H1 (cell line): ENCODE measurements around the gene MYH16. TPM values are rescaled to one million over a fixed set of nuclear protein-coding genes. Genes with fewer than 3 reads are reported as not detected.

Experiments
- CTCF ChIA-PET: fragments of 300-600 bp; sonication (Branson Sonifier 250); formaldehyde crosslinking; loops from one replicate; lab custom pipeline; 2021; ENCODE audit not compliant: partially characterized antibody; lab: Charles Lee
- POLR2A ChIA-PET: fragments of 300-600 bp; sonication (Branson Sonifier 250); formaldehyde crosslinking; loops from one replicate; lab custom pipeline; 2021; ENCODE audit warnings: inconsistent platforms; ENCODE audit not compliant: partially characterized antibody; lab: Charles Lee
- DNase-seq, 2 experiments: peaks; one replicate each; pipeline versions ENCODE4 v3.0.0 to v3.0.0-alpha.2; 2010 to 2022; ENCODE audit warnings: low spot score in 2 of 2, low read depth in 1 of 2, mixed read lengths in 1 of 2
- FAIRE-seq: peaks from 2 replicates; lab custom pipeline; 2011; peaks lifted over from hg19 to GRCh38; lab: Jason Lieb, UNC
- H2AFZ ChIP-seq: 2 replicates; pipeline ENCODE4 v1.8.1; 2012; ENCODE audit warnings: low read length, inconsistent platforms
- H2AK5ac ChIP-seq: 2 replicates; pipeline ENCODE4 v1.6.1; 2013; ENCODE audit warnings: low read depth, low read length
- H2BK120ac ChIP-seq: replicated peaks from 2 replicates; pipeline ENCODE3; 2013; ENCODE audit warnings: low read depth, low read length, inconsistent platforms
- H2BK12ac ChIP-seq: 2 replicates; pipeline ENCODE4 v1.6.1; 2013; ENCODE audit warnings: low read depth, low read length
- H2BK15ac ChIP-seq: 2 replicates; pipeline ENCODE4 v1.6.1; 2013; ENCODE audit warnings: low read length
- H2BK20ac ChIP-seq: 2 replicates; pipeline ENCODE4 v1.6.1; 2013; ENCODE audit warnings: low read length
- H2BK5ac ChIP-seq: 2 replicates; pipeline ENCODE4 v1.6.1; 2013; ENCODE audit warnings: low read depth, low read length
- H3K14ac ChIP-seq: 2 replicates; pipeline ENCODE4 v1.6.1; 2013; ENCODE audit warnings: inconsistent platforms; ENCODE audit not compliant: insufficient read length
- H3K18ac ChIP-seq: 2 replicates; pipeline ENCODE4 v1.6.1; 2013; ENCODE audit warnings: low read length; ENCODE audit errors: extremely low read depth
- H3K23ac ChIP-seq: 2 replicates; pipeline ENCODE4 v1.6.1; 2013; ENCODE audit warnings: inconsistent platforms; ENCODE audit not compliant: insufficient read length
- H3K23me2 ChIP-seq: 2 replicates; pipeline ENCODE4 v1.6.1; 2013; ENCODE audit warnings: low read depth, low read length
- H3K27ac ChIP-seq: 2 replicates; pipeline ENCODE4 v1.6.1; 2011; ENCODE audit warnings: low read depth, low read length, inconsistent platforms
- H3K27me3 ChIP-seq, 4 experiments: replicated peaks in 1 of 4; 1 replicate in 1 of 4; 2 replicates in 3 of 4; pipeline versions ENCODE4 v1.6.1 to v1.8.1; 2011 to 2013; ENCODE audit warnings: low read length in 3 of 4, mild to moderate bottlenecking in 3 of 4, inconsistent platforms in 2 of 4, mixed read lengths in 2 of 4, moderate library complexity in 1 of 4; ENCODE audit not compliant: control insufficient read depth in 3 of 4, insufficient read depth in 3 of 4; ENCODE audit errors: extremely low read depth in 1 of 4
- H3K36me3 ChIP-seq, 4 experiments: 2 replicates each; pipeline versions ENCODE4 v1.6.1 to v1.8.1; 2011 to 2013; ENCODE audit warnings: mild to moderate bottlenecking in 4 of 4, low read length in 3 of 4, moderate library complexity in 2 of 4, control low read depth in 1 of 4, inconsistent platforms in 1 of 4; ENCODE audit not compliant: insufficient read depth in 4 of 4, control insufficient read depth in 2 of 4
- H3K4ac ChIP-seq: replicated peaks from 2 replicates; pipeline ENCODE3; 2013; ENCODE audit warnings: low read length, low read depth, mixed read lengths, inconsistent platforms; ENCODE audit not compliant: insufficient read length
- H3K4me1 ChIP-seq, 4 experiments: replicated peaks in 1 of 4; 1 replicate in 1 of 4; 2 replicates in 3 of 4; pipeline versions ENCODE4 v1.6.1 to v1.8.1; 2011 to 2013; ENCODE audit warnings: low read length in 3 of 4, inconsistent platforms in 2 of 4, mixed read lengths in 1 of 4; ENCODE audit not compliant: insufficient read depth in 4 of 4, control insufficient read depth in 3 of 4
- H3K4me2 ChIP-seq, 2 experiments: 2 replicates each; pipeline versions ENCODE4 v1.6.1 to v1.8.1; 2011 to 2013; ENCODE audit warnings: low read depth in 2 of 2, low read length in 2 of 2, control low read depth in 1 of 2, inconsistent platforms in 1 of 2, mild to moderate bottlenecking in 1 of 2; ENCODE audit not compliant: insufficient read depth in 1 of 2
- H3K4me3 ChIP-seq, 4 experiments: fragments of 200-600, 300-600 bp in 1 of 4; sonication (generic), shearing (Covaris generic), sonication (Bioruptor Twin) in 1 of 4; 2 replicates each; pipeline versions ENCODE4 v1.5.1 to v1.8.1; 2011 to 2016; ENCODE audit warnings: low read length in 4 of 4, low read depth in 3 of 4, control low read depth in 2 of 4, inconsistent platforms in 2 of 4, mild to moderate bottlenecking in 2 of 4, mixed read lengths in 1 of 4, moderate library complexity in 1 of 4; ENCODE audit not compliant: insufficient read depth in 2 of 4; ENCODE audit errors: extremely low read depth in 1 of 4
- H3K56ac ChIP-seq: replicated peaks from 2 replicates; pipeline ENCODE3; 2013; ENCODE audit warnings: low read depth, mild to moderate bottlenecking, mixed read lengths, low read length, inconsistent platforms; ENCODE audit not compliant: insufficient read length
- H3K79me1 ChIP-seq: 2 replicates; pipeline ENCODE4 v1.6.1; 2013; ENCODE audit warnings: low read depth, low read length, control low read depth
- H3K79me2 ChIP-seq, 2 experiments: 2 replicates each; pipeline versions ENCODE4 v1.6.1 to v1.8.1; 2012 to 2013; ENCODE audit warnings: low read length in 2 of 2, mild to moderate bottlenecking in 2 of 2, inconsistent platforms in 1 of 2; ENCODE audit not compliant: insufficient read depth in 2 of 2, control insufficient read depth in 1 of 2
- H3K9ac ChIP-seq, 4 experiments: replicated peaks in 1 of 4; 1 replicate in 1 of 4; 2 replicates in 3 of 4; pipeline versions ENCODE4 v1.6.1 to v1.8.1; 2011 to 2013; ENCODE audit warnings: low read depth in 3 of 4, low read length in 3 of 4, control low read depth in 2 of 4, mild to moderate bottlenecking in 2 of 4, moderate library complexity in 2 of 4, inconsistent platforms in 1 of 4; ENCODE audit errors: extremely low read depth in 1 of 4
- H3K9me3 ChIP-seq, 2 experiments: 2 replicates each; pipeline versions ENCODE4 v1.6.1 to v1.8.1; 2012 to 2013; ENCODE audit warnings: mild to moderate bottlenecking in 2 of 2, moderate library complexity in 2 of 2, control low read depth in 1 of 2, inconsistent platforms in 1 of 2, low read depth in 1 of 2, low read length in 1 of 2, mixed read lengths in 1 of 2; ENCODE audit not compliant: insufficient read depth in 2 of 2
- H4K20me1 ChIP-seq, 2 experiments: replicated peaks in 1 of 2; 2 replicates each; pipeline versions ENCODE3 to v1.8.1; 2011 to 2013; ENCODE audit warnings: inconsistent platforms in 2 of 2, low read length in 2 of 2, mild to moderate bottlenecking in 1 of 2; ENCODE audit not compliant: insufficient read depth in 2 of 2, control insufficient read depth in 1 of 2
- H4K5ac ChIP-seq: 2 replicates; pipeline ENCODE4 v1.6.1; 2013; ENCODE audit warnings: low read length, low read depth, mixed read lengths, inconsistent platforms; ENCODE audit not compliant: insufficient read length
- H4K8ac ChIP-seq: 2 replicates; pipeline ENCODE4 v1.8.0; 2013; ENCODE audit warnings: mild to moderate bottlenecking, moderate library complexity, low read length, inconsistent platforms; ENCODE audit not compliant: insufficient read depth; ENCODE audit errors: extremely low read depth
- H4K91ac ChIP-seq: replicated peaks from 2 replicates; pipeline ENCODE3; 2013; ENCODE audit warnings: low read length, mixed read lengths, inconsistent platforms; ENCODE audit not compliant: insufficient read length
- E2F6 ChIP-seq: IDR thresholded peaks from 2 replicates; pipeline ENCODE4 v1.6.1; 2012; ENCODE audit warnings: inconsistent platforms
- EP300 ChIP-seq, 2 experiments: IDR thresholded peaks; 1 replicate in 1 of 2; 2 replicates in 1 of 2; pipeline ENCODE4 v1.6.1; 2011 to 2012; ENCODE audit warnings: low read depth in 2 of 2, low read length in 2 of 2, mild to moderate bottlenecking in 2 of 2, borderline replicate concordance in 1 of 2, inconsistent platforms in 1 of 2, moderate library complexity in 1 of 2
- TBP ChIP-seq: IDR thresholded peaks from 2 replicates; pipeline ENCODE4 v1.6.1; 2011; ENCODE audit warnings: low read depth, low read length, improper control_type of control experiment
- WGBS, 2 experiments: shearing (Covaris generic) in 1 of 2; methylation state at CpG; one replicate each; pipeline versions ENCODE4 v1.1.6 to v1.1.7; 2013 to 2015; ENCODE audit warnings: low lambda C conversion rate in 2 of 2, mixed read lengths in 2 of 2, inconsistent platforms in 1 of 2, low coverage in 1 of 2, missing lambda C conversion rate in 1 of 2; ENCODE audit not compliant: insufficient replicate concordance in 2 of 2, insufficient coverage in 1 of 2, insufficient read length in 1 of 2; ENCODE audit errors: extremely low coverage in 1 of 2, missing lambda C conversion rate in 1 of 2; 5-methylcytosine and 5-hydroxymethylcytosine counted together
- polyA plus RNA-seq, 7 experiments: library from polyadenylated mRNA; depleted of rRNA in 3 of 7; stranded (reverse) in 5 of 7; unstranded in 2 of 7; fragments of >200 nt in 5 of 7; fragments of 200-250 nt in 2 of 7; gene quantifications; 1 replicate in 5 of 7; 2 replicates in 1 of 7; 4 replicates in 1 of 7; pipeline versions ENCODE4 v1.2.1 to v1.2.3, GENCODE V29; 2011 to 2013; ENCODE audit warnings: missing spikeins in 2 of 7, mixed read lengths in 2 of 7
- total RNA-seq: library from RNA; stranded (reverse); fragmentation: NEBNext Ultra II Directional; extraction: Animal tissue kit (Norgen Biotek cat#: 25700); gene quantifications from 2 replicates; pipeline ENCODE4 v1.2.1, GENCODE V29; 2021

The MYH16 gene
- total and polyA plus RNA-seq, 2 of the 8 experiments (the other 6 are each of a cell fraction or from before 2014, with no cell fraction given): not detected

- H3K36me3 ChIP-seq: peaks cover 2 to 30% (median 18%) of the 10 kb centered on the region in 4 experiments
- H3K9ac ChIP-seq: no peak overlapping the region
- H3K4me2 ChIP-seq: no peak overlapping the region
- no peak for TF ChIP-seq EP300 (IDR thresholded peaks at IDR 0.05; ENCODE audit: borderline replicate concordance in 1 of 2, low read depth in 2 of 2, low read length in 2 of 2)
- no peak for TF ChIP-seq E2F6
- no peak for TF ChIP-seq TBP
- no peaks in the 10 kb centered on the region for H3K4me1 ChIP-seq
- DNase-seq (no peak), FAIRE-seq (no peak)
- H3K14ac ChIP-seq: no peak overlapping the region
- no peak overlapping the region for H3K18ac ChIP-seq
- no peak overlapping the region for H3K23ac ChIP-seq
- H2BK12ac ChIP-seq: no peak overlapping the region
- no peak overlapping the region for H4K5ac ChIP-seq
- no peak overlapping the region for H2AFZ ChIP-seq
- H2BK20ac ChIP-seq: no peak overlapping the region
- H3K9me3 ChIP-seq: no peaks in the 10 kb centered on the region
- no peaks in the 10 kb centered on the region for H3K27me3 ChIP-seq
- no peak overlapping the region for H2AK5ac ChIP-seq
- no peak overlapping the region for H3K27ac ChIP-seq
- H3K4me3 ChIP-seq: no peak overlapping the region
- no peaks in the 10 kb centered on the region for H3K79me2 ChIP-seq
- H3K4ac ChIP-seq: no peak overlapping the region
- CTCF ChIA-PET: interaction anchor here (1.7 kb wide), 1 partner anchor 14 kb away, joined by 4 read pairs; no protein-coding TSS in a partner anchor
- no peak overlapping the region for H4K91ac ChIP-seq
- H4K20me1 ChIP-seq: peaks cover 0 to 2% of the 10 kb centered on the region in 2 experiments
- H2BK120ac ChIP-seq: no peak overlapping the region
- POLR2A ChIA-PET: interaction anchor here (0.6 to 1.1 kb wide), 3 partner anchors 56 to 1537 kb away, joined by 3 to 5 read pairs (median 4); partner anchors contain the start of genes BUD31, PDAP1 and UFSP1
- no peaks in the 10 kb centered on the region for H3K79me1 ChIP-seq
- WGBS, 2 experiments: 93% methylated on average over 5 of the region's 5 CpGs; no CpG with 5 or more reads in 1 of the 2 experiments
- no peak overlapping the region for H4K8ac ChIP-seq
- H2BK5ac ChIP-seq: no peak overlapping the region
- H2BK15ac ChIP-seq: no peak overlapping the region
- H3K23me2 ChIP-seq: no peaks in the 10 kb centered on the region
- H3K56ac ChIP-seq: no peak overlapping the region
These were observed 79.6 kb downstream of the MYH16 start for GRCh38 chr7:99352247-99352646.
